22Rv1 (cell line): ENCODE measurements around the gene ZNF48.

ENCODE experiments used
- H3K27ac ChIP-seq: fragments of 450-650 bp; 2 replicates; pipeline ENCODE4 v1.5.1; 2017
- ZFX ChIP-seq: fragments of 450-650 bp; IDR thresholded peaks from 2 replicates; pipeline ENCODE4 v1.6.1; 2017; ENCODE audit warnings: antibody characterized with exemption, borderline replicate concordance
- TF ChIP-seq, protein P1 (sequence below): fragments of 450-650 bp; IDR thresholded peaks from 2 replicates; pipeline ENCODE4 v1.5.1; 2017; ENCODE audit warnings: mild to moderate bottlenecking

The ZNF48 gene

DNA sequence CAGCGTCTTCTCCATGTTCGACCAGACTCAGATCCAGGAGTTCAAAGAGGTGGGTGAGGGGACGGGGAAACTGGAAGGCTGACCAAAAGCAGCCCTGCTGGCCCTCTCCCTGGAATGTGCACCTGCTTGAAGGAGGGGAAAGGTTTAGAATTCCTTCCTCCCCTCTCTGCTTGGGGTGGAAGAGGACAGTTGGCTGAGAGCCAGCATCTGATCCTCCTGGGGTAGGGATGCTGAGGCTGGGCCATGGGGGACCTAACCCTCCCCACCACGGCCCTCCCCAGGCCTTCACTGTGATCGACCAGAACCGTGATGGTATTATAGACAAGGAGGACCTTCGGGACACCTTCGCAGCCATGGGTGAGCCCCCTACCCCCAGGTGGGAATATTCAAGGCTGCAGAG, 19.4 kb upstream of the ZNF48 start:
- TF ChIP-seq ZFX, result no peak
- TF ChIP-seq, protein P1, sequence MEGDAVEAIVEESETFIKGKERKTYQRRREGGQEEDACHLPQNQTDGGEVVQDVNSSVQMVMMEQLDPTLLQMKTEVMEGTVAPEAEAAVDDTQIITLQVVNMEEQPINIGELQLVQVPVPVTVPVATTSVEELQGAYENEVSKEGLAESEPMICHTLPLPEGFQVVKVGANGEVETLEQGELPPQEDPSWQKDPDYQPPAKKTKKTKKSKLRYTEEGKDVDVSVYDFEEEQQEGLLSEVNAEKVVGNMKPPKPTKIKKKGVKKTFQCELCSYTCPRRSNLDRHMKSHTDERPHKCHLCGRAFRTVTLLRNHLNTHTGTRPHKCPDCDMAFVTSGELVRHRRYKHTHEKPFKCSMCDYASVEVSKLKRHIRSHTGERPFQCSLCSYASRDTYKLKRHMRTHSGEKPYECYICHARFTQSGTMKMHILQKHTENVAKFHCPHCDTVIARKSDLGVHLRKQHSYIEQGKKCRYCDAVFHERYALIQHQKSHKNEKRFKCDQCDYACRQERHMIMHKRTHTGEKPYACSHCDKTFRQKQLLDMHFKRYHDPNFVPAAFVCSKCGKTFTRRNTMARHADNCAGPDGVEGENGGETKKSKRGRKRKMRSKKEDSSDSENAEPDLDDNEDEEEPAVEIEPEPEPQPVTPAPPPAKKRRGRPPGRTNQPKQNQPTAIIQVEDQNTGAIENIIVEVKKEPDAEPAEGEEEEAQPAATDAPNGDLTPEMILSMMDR, result no peak
- no peak overlapping the region for H3K27ac ChIP-seq

DNA sequence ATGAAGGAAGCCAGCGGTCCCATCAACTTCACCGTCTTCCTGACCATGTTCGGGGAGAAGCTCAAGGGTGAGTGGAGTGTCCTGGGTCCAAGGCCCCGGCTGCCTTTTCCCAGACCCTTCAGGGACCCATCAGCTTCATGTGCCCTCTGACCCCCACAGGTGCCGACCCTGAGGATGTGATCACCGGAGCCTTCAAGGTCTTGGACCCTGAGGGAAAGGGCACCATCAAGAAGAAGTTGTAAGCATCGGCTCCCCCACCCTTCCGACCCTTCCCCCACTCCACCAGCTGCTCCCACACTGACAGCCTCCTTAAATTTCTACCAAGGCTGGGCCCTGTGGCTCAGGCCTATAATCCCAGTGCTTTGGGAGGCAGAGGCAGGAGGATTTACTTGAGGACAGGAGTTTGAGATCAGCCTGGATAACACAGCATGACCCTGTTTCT, 18.7 kb upstream of the ZNF48 start:
- peak overlapping the region; percentile 97; the same call in 1 of the 2 replicates for H3K27ac ChIP-seq
- no peak for TF ChIP-seq ZFX
- TF ChIP-seq, protein P1, result no peak

DNA sequence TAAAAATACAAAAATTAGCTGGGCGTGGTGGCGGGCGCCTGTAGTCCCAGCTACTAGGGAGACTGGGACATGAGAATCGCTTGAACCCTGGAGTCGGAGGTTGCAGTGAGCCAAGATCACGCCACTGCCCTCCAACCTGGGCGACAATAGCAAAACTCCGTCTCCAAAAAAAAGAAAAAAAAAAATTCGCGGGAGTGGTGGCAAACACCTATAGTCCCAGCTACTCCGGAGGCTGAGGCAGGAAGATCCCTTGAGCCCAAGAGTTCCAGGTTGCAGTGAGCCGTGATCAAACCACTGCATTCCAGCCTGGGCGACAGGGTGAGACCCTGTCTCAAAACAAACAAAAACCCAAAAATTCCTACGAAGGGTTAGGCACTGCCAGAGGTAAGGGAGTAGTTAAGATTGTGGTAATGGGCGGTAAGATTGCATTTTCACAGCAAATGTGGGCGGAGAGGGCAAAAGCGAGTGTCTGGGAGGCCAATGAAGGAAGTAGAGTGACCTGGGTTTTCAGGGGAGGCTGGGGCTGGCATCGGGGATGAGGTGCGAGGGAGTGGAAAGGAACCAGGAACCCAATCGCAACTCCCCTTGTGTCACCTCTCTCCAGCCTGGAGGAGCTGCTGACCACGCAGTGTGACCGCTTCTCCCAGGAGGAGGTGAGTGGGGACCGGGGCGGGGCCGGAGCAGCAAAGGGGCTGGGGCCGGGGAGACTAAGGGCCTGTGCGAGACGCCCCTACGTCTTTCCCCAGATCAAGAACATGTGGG, 18.0 kb upstream of the ZNF48 start:
- TF ChIP-seq, protein P1, result no peak
- no peak for TF ChIP-seq ZFX
- H3K27ac ChIP-seq, result peak overlapping the region; percentile 97

DNA sequence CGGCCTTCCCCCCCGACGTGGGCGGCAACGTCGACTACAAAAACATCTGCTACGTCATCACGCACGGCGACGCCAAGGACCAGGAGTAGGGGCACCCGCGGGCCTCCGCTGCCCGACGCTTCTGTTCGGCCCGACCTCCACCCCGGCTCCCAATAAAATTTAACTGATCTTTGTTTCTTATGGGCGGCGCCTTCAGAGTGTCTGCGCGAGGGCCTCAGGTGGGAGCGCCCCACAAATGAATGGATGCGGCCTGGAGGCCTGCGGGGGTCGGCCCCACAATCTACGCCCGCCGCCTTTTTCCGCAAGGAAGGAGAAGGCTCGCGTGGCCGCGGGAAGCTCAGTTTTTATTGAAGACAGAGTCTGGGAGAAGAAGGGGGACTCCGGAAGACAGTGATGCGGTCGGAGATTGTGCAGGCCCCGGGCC, 17.4 kb upstream of the ZNF48 start:
- peak overlapping the region; percentile 97 for H3K27ac ChIP-seq
- TF ChIP-seq, protein P1, result no peak
- TF ChIP-seq ZFX, result no peak

DNA sequence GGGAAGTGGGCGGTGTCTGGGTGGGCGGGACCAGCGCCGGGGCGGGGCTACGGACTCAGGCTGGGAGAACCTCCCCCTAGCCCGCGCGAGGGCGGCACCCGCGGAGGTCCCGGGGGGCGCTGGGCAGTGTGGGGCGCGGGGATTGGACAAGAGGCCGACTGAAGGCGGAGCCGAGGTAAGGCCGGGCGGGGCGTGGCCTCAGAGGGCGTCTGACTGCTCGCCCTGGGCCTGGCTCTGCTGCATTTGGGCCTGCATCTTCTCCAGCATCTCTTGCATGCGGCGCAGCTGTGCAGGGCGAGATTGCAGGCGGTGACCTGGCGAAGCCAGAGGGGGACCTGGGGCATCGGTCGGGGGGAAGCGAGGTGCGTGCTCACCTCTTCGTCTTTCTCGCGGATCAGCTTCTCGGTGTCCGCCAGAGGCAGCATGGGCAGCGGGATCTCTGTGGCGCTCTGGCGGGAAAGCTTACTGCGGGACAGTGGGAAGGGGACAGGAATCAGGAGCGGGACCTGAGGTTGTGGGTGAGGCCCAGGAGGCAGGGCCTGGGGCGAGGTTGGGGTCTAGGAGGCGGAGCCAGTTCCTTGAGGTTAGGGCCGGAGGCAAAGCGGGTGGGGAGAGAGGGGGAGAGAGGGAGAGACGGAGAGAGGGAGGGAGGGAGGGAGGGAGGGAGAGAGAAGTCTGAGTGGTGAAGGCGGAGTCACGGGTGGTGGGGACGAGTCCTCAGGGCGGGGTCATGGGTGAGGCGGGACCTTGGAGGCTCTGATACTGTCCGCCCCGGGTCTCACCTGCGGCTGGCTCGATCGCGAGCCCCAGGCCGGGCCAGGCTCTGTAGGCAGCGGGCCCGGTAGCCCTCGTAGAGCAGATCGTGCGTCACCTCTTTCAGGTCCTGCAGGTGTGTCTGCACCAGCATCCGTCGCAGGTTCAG, 16.7 kb upstream of the ZNF48 start:
- no peak for TF ChIP-seq ZFX
- TF ChIP-seq, protein P1, result no peak
- H3K27ac ChIP-seq, result peak overlapping the region; percentile 97

DNA sequence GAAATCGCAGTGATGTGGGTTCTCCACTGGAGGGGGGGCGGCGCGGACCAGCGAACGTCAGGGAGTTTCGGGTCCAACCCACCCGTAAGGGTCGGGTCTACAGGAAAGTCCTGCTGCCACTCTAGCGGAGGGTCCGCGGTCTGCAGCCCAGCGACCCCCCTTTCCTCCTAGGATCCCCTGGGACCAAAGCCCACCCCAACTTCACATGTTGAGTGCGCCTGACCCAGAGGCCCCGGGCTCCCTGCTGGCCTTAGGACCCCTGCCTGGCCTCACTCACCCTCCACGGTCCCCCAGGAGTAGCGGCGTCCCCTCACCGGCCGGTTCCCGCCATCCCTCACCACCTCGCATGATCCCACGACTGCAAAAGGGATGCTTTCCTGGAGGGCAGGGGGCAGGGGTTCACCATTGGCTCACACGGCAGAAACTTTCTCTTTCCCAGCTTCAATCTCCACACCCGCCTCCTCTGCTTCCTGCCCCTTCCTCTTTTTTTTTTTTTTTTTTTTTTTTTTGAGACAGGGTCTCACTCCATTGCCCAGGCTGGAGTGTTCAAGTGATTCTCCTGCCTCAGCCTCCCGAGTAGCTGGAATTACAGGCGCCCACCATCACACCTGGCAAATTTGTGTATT, 15.9 kb upstream of the ZNF48 start:
- peak overlapping the region; percentile 97 for H3K27ac ChIP-seq

More for the DNA sequence above, 15.9 kb upstream of the ZNF48 start:
- TF ChIP-seq, protein P1, result no peak
- no peak for TF ChIP-seq ZFX
